Prostate gland (tissue), 2 donors: ENCODE results near the gene GON4L.

Experiments
- CTCF ChIP-seq, 4 experiments: fragments of 200-600 bp in 2 of 4; fragments of 450-650 bp in 2 of 4; sonication (generic) in 2 of 4; IDR thresholded peaks; 1 replicate in 3 of 4; 2 replicates in 1 of 4; pipeline ENCODE4 v1.5.1; 2016 to 2019; ENCODE audit warnings: antibody characterized with exemption in 4 of 4, mild to moderate bottlenecking in 2 of 4, moderate library complexity in 2 of 4
- POLR2A ChIP-seq: fragments of 450-650 bp; IDR thresholded peaks from one replicate; pipeline ENCODE4 v1.6.1; 2016; ENCODE audit warnings: antibody characterized with exemption, mild to moderate bottlenecking

DNA sequence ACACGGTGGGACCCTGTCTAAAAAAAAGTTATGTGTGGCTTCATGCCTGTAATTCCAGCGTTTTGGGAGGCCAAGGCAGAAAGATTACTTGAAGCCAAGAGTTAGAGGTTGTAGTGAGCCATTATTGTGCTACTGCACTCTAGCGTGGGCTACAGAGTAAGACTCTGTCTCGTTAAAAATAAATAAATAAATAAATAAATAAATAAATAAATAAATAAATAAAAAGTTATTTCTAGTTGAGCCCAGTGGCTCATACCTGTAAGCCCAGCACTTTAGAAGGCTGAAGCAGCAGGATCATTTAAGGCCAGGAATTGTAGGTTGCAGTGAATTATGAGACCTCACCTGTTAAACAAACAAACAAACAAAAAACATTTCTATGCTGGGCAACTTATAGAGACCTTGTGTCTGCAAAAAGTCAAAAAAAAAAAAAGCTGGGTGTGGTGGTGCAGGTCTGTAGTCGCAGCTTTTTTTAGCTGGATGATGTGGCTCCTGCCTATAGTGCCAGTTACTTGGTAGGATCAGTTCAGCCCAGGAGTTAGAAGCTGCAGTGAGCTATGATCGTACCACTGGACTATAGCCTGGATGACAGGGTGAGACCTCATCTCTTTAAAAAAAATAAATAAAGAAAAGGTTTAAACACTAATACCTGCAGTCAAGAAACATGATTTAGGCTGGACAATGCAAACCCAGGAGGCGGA, 25.6 kb downstream of the GON4L start:
- TF ChIP-seq CTCF (IDR thresholded peaks at IDR 0.05) (no peak), POLR2A (no peak)
